ENCODE data around the gene UBE2L3.
A peak's percentile ranks its signal among the peaks of the same experiment; 100 is the strongest.
"Not testable (repeated sequence)": the region's sequence is repeated elsewhere in the genome, so short reads cannot be mapped to it uniquely, and the experiment has no call there.

The UBE2L3 gene

GRCh38 chr22:21587803-21588611 lies 20.5 kb downstream of the UBE2L3 start:
- Mint-ChIP-seq H3K36me3 (ENCODE audit: low read depth) (peaks cover 29% of the 10 kb centered on the region), H3K4me1 (ENCODE audit: low read depth) (peaks cover 83% of the 10 kb centered on the region), H3K27me3 (no peaks in the 10 kb centered on the region), H3K27ac (peak overlapping the region; percentile 93), H3K4me3 (peak overlapping the region; percentile 35), H3K9me3 (no peaks in the 10 kb centered on the region)

- no peak overlapping the region for H3K4me3 Mint-ChIP-seq
- no peaks in the 10 kb centered on the region for H3K9me3 Mint-ChIP-seq
- peak overlapping the region; percentile 27 for H3K27ac Mint-ChIP-seq
- H3K27me3 Mint-ChIP-seq: no peaks in the 10 kb centered on the region
- H3K4me1 Mint-ChIP-seq (ENCODE audit: low read depth): peaks cover 90% of the 10 kb centered on the region
- H3K36me3 Mint-ChIP-seq (ENCODE audit: low read depth): peaks cover 43% of the 10 kb centered on the region
Observed at GRCh38 chr22:21589396-21589795, 21.9 kb downstream of the UBE2L3 start.

GRCh38 chr22:21590809-21591641 lies 23.5 kb downstream of the UBE2L3 start:
- Mint-ChIP-seq H3K9me3 (no peaks in the 10 kb centered on the region), H3K27ac (peak overlapping the region; percentile 65), H3K36me3 (ENCODE audit: low read depth) (peaks cover 48% of the 10 kb centered on the region), H3K27me3 (no peaks in the 10 kb centered on the region), H3K4me1 (ENCODE audit: low read depth) (peaks cover 77% of the 10 kb centered on the region), H3K4me3 (no peak overlapping the region)

- Mint-ChIP-seq H3K4me3 (no peak overlapping the region), H3K27ac (peak overlapping the region; percentile 28), H3K4me1 (ENCODE audit: low read depth) (peaks cover 76% of the 10 kb centered on the region), H3K36me3 (ENCODE audit: low read depth) (peaks cover 50% of the 10 kb centered on the region), H3K27me3 (no peaks in the 10 kb centered on the region), H3K9me3 (no peaks in the 10 kb centered on the region)
Observed at GRCh38 chr22:21591695-21592094, 24.2 kb downstream of the UBE2L3 start.

GRCh38 chr22:21592422-21592821 lies 24.9 kb downstream of the UBE2L3 start:
- Mint-ChIP-seq H3K27ac (peak overlapping the region; percentile 58), H3K4me3 (no peak overlapping the region), H3K9me3 (no peaks in the 10 kb centered on the region), H3K4me1 (ENCODE audit: low read depth) (peaks cover 68% of the 10 kb centered on the region), H3K36me3 (ENCODE audit: low read depth) (peaks cover 52% of the 10 kb centered on the region), H3K27me3 (no peaks in the 10 kb centered on the region)

- Mint-ChIP-seq H3K36me3 (ENCODE audit: low read depth) (peaks cover 57% of the 10 kb centered on the region), H3K27me3 (no peaks in the 10 kb centered on the region), H3K27ac (peak overlapping the region; percentile 66), H3K4me1 (ENCODE audit: low read depth) (peaks cover 62% of the 10 kb centered on the region), H3K4me3 (no peak overlapping the region), H3K9me3 (no peaks in the 10 kb centered on the region)
Observed at GRCh38 chr22:21593406-21594232, 26.1 kb downstream of the UBE2L3 start.

- Mint-ChIP-seq H3K4me1 (ENCODE audit: low read depth) (peaks cover 59% of the 10 kb centered on the region), H3K36me3 (ENCODE audit: low read depth) (peaks cover 63% of the 10 kb centered on the region), H3K27me3 (no peaks in the 10 kb centered on the region), H3K4me3 (no peak overlapping the region), H3K9me3 (no peaks in the 10 kb centered on the region), H3K27ac (no peak overlapping the region)
Observed at GRCh38 chr22:21594865-21595452, 27.4 kb downstream of the UBE2L3 start.

- not testable (repeated sequence) for H3K4me3 Mint-ChIP-seq, H3K9me3 Mint-ChIP-seq, H3K27ac Mint-ChIP-seq, H3K27me3 Mint-ChIP-seq
- H3K4me1 Mint-ChIP-seq (ENCODE audit: low read depth): peaks cover 43% of the 10 kb centered on the region
- H3K36me3 Mint-ChIP-seq (ENCODE audit: low read depth): peaks cover 56% of the 10 kb centered on the region
Observed at GRCh38 chr22:21596356-21597135, 29.0 kb downstream of the UBE2L3 start.

- no peaks in the 10 kb centered on the region for H3K27me3 Mint-ChIP-seq
- no peak overlapping the region for H3K4me3 Mint-ChIP-seq
- peak overlapping the region; percentile 13 for H3K27ac Mint-ChIP-seq
- no peaks in the 10 kb centered on the region for H3K9me3 Mint-ChIP-seq
- peaks cover 37% of the 10 kb centered on the region for H3K4me1 Mint-ChIP-seq (ENCODE audit: low read depth)
- H3K36me3 Mint-ChIP-seq (ENCODE audit: low read depth): peaks cover 55% of the 10 kb centered on the region
Observed at GRCh38 chr22:21598302-21598701, 30.8 kb downstream of the UBE2L3 start.

GRCh38 chr22:21599053-21599893 lies 31.8 kb downstream of the UBE2L3 start:
- Mint-ChIP-seq H3K36me3 (ENCODE audit: low read depth) (peaks cover 45% of the 10 kb centered on the region), H3K27ac (peak overlapping the region; percentile 24), H3K9me3 (no peaks in the 10 kb centered on the region), H3K4me3 (no peak overlapping the region), H3K4me1 (ENCODE audit: low read depth) (peaks cover 27% of the 10 kb centered on the region), H3K27me3 (no peaks in the 10 kb centered on the region)

GRCh38 chr22:21602579-21602978 lies 35.1 kb downstream of the UBE2L3 start:
- Mint-ChIP-seq H3K9me3 (no peaks in the 10 kb centered on the region), H3K4me3 (no peak overlapping the region), H3K27me3 (no peaks in the 10 kb centered on the region), H3K27ac (peak overlapping the region; percentile 11), H3K36me3 (ENCODE audit: low read depth) (peaks cover 28% of the 10 kb centered on the region), H3K4me1 (ENCODE audit: low read depth) (peaks cover 42% of the 10 kb centered on the region)

GRCh38 chr22:21603973-21604372 lies 36.5 kb downstream of the UBE2L3 start:
- Mint-ChIP-seq H3K9me3 (no peaks in the 10 kb centered on the region), H3K4me3 (no peak overlapping the region)

GRCh38 chr22:21605887-21606564 lies 38.5 kb downstream of the UBE2L3 start:
- H3K4me1 Mint-ChIP-seq (ENCODE audit: low read depth): peaks cover 29% of the 10 kb centered on the region
- peaks cover 25% of the 10 kb centered on the region for H3K36me3 Mint-ChIP-seq (ENCODE audit: low read depth)
- H3K27me3 Mint-ChIP-seq: no peaks in the 10 kb centered on the region
- H3K4me3 Mint-ChIP-seq: no peak overlapping the region
- H3K9me3 Mint-ChIP-seq: no peaks in the 10 kb centered on the region
- no peak overlapping the region for H3K27ac Mint-ChIP-seq

More at GRCh38 chr22:21603973-21604372, 36.5 kb downstream of the UBE2L3 start:
- Mint-ChIP-seq H3K27ac (no peak overlapping the region), H3K4me1 (ENCODE audit: low read depth) (peaks cover 36% of the 10 kb centered on the region), H3K36me3 (ENCODE audit: low read depth) (peaks cover 23% of the 10 kb centered on the region), H3K27me3 (no peaks in the 10 kb centered on the region)

All from stimulated activated naive CD8-positive, alpha-beta T cell treated with anti-CD3 and anti-CD28 coated beads, Interleukin-15, Interleukin-2, amounts not matched to agents 100 ng/mL and 50 ng/mL, for 24 hours (primary cell).